HepG2 (cell line): ENCODE measurements around the gene DHX32. TPM values are rescaled to one million over a fixed set of nuclear protein-coding genes. Genes with fewer than 3 reads are reported as not detected.

Experiments
- CCAR2 ChIP-seq: fragments of 200-400 bp; formaldehyde crosslinking; optimal IDR thresholded peaks from 2 replicates; pipeline ENCODE3; 2018; ENCODE audit warnings: low read depth, mild to moderate bottlenecking, low read length, moderate library complexity
- DMTF1 ChIP-seq: sonication (generic); formaldehyde crosslinking; IDR thresholded peaks from 2 replicates; pipeline ENCODE4 v1.4.0; 2020; ENCODE audit warnings: mild to moderate bottlenecking, missing genetic modification reagents
- EED ChIP-seq: sonication (generic); formaldehyde crosslinking; IDR thresholded peaks from 2 replicates; pipeline ENCODE4 v1.5.0; 2020; ENCODE audit warnings: mild to moderate bottlenecking, missing genetic modification reagents
- EHMT2 ChIP-seq: fragments of 200-600 bp; sonication (generic); IDR thresholded peaks from 2 replicates; pipeline ENCODE4 v1.7.0; 2017; ENCODE audit warnings: antibody characterized with exemption, low read depth, low read length, borderline replicate concordance
- FOXA1 ChIP-seq, 2 experiments: fragments of 450-650 bp in 1 of 2; sonication (generic) in 1 of 2; formaldehyde crosslinking in 1 of 2; IDR thresholded peaks; 2 replicates each; pipeline versions ENCODE4 v1.4.0 to v1.6.1; 2016 to 2020; ENCODE audit warnings: missing genetic modification reagents in 1 of 2
- HDAC2 ChIP-seq: sonication (generic); formaldehyde crosslinking; IDR thresholded peaks from 2 replicates; pipeline ENCODE4 v1.4.0; 2020; ENCODE audit warnings: missing genetic modification reagents
- IRF2 ChIP-seq: IDR thresholded peaks from 2 replicates; pipeline ENCODE4 v1.6.1; 2018; ENCODE audit warnings: missing genetic modification reagents, missing compliant biosample characterization
- KLF15 ChIP-seq: sonication (generic); formaldehyde crosslinking; IDR thresholded peaks from 2 replicates; pipeline ENCODE4 v1.8.1; 2023; ENCODE audit warnings: borderline replicate concordance, mild to moderate bottlenecking, inconsistent platforms, missing genetic modification reagents, mixed read lengths
- MAF1 ChIP-seq: sonication (generic); formaldehyde crosslinking; IDR thresholded peaks from 2 replicates; pipeline ENCODE4 v1.5.0; 2020; ENCODE audit warnings: missing genetic modification reagents, borderline replicate concordance
- NR2F2 ChIP-seq: IDR thresholded peaks from 2 replicates; pipeline ENCODE4 v1.6.1; 2012; ENCODE audit warnings: low read depth, inconsistent platforms, borderline replicate concordance
- RARG ChIP-seq: sonication (generic); formaldehyde crosslinking; IDR thresholded peaks from 2 replicates; pipeline ENCODE4 v1.4.0; 2020; ENCODE audit warnings: low read depth, mild to moderate bottlenecking, missing genetic modification reagents
- SOX13 ChIP-seq, 3 experiments: fragments of 450-650 bp in 1 of 3; sonication (generic) in 1 of 3; formaldehyde crosslinking in 1 of 3; IDR thresholded peaks in 2 of 3; conservative IDR thresholded peaks in 1 of 3; 2 replicates each; pipeline versions ENCODE4 v1.5.0 to v1.6.1; 2016 to 2020; ENCODE audit warnings: antibody characterized with exemption in 1 of 3, mild to moderate bottlenecking in 1 of 3, missing compliant biosample characterization in 1 of 3, missing genetic modification reagents in 1 of 3, moderate library complexity in 1 of 3
- TFE3 ChIP-seq: IDR thresholded peaks from 2 replicates; pipeline ENCODE4 v1.6.1; 2016
- ZBTB25 ChIP-seq: IDR thresholded peaks from 2 replicates; pipeline ENCODE4 v1.6.1; 2018; ENCODE audit warnings: missing genetic modification reagents
- ZFP36 ChIP-seq: fragments of 150-350 bp; IDR thresholded peaks from 2 replicates; pipeline ENCODE4 v1.6.1; 2018; ENCODE audit warnings: borderline replicate concordance, low read length, low read depth; ENCODE audit not compliant: partially characterized antibody
- ZNF282 ChIP-seq: fragments of 450-650 bp; IDR thresholded peaks from 2 replicates; pipeline ENCODE4 v1.6.1; 2018; ENCODE audit not compliant: partially characterized antibody
- ZNF326 ChIP-seq: sonication (generic); formaldehyde crosslinking; IDR thresholded peaks from 2 replicates; pipeline ENCODE4 v1.4.0; 2020; ENCODE audit warnings: missing genetic modification reagents, borderline replicate concordance
- ZNF367 ChIP-seq: sonication (generic); formaldehyde crosslinking; IDR thresholded peaks from 2 replicates; pipeline ENCODE4 v1.4.0; 2020; ENCODE audit warnings: missing genetic modification reagents, borderline replicate concordance
- ZNF414 ChIP-seq: sonication (generic); formaldehyde crosslinking; IDR thresholded peaks from 2 replicates; pipeline ENCODE4 v1.5.0; 2020; ENCODE audit warnings: missing genetic modification reagents
- ZNF704 ChIP-seq: sonication (generic); formaldehyde crosslinking; IDR thresholded peaks from 2 replicates; pipeline ENCODE4 v1.8.1; 2023; ENCODE audit warnings: mild to moderate bottlenecking, inconsistent platforms, moderate library complexity, missing genetic modification reagents, borderline replicate concordance
- ZNF772 ChIP-seq: sonication (generic); formaldehyde crosslinking; IDR thresholded peaks from 2 replicates; pipeline ENCODE4 v1.5.0; 2020; ENCODE audit warnings: mild to moderate bottlenecking, missing genetic modification reagents
- polyA plus RNA-seq, 8 experiments: library from polyadenylated mRNA; depleted of rRNA in 3 of 8; stranded (reverse) in 7 of 8; unstranded in 1 of 8; fragments of >200 nt; fragmentation: Illumina TruSeq in 4 of 8; extraction: Trizol in 4 of 8; gene quantifications; 2 replicates each; pipeline versions ENCODE4 v1.2.1 to v1.2.3, GENCODE V29; 2011 to 2016; ENCODE audit warnings: low read depth in 4 of 8, missing spikeins in 1 of 8, mixed read lengths in 1 of 8; ENCODE audit not compliant: insufficient read depth in 1 of 8
- total RNA-seq, 5 experiments: library from RNA; depleted of rRNA; stranded (reverse); fragments of >200 nt; fragmentation: Illumina TruSeq; extraction: Trizol; gene quantifications; 2 replicates each; pipeline ENCODE4 v1.2.3, GENCODE V29; 2016; ENCODE audit warnings: low read depth in 1 of 5
- TF ChIP-seq, protein P1 (sequence below): sonication (generic); formaldehyde crosslinking; IDR thresholded peaks from 2 replicates; pipeline ENCODE4 v1.5.1; 2020; ENCODE audit warnings: missing genetic modification reagents, mild to moderate bottlenecking, borderline replicate concordance

The DHX32 gene
- total and polyA plus RNA-seq, 2 of the 13 experiments (the other 11 are each of a cell fraction or from before 2014, with no cell fraction given): 15.5 to 16.5 TPM

- TF ChIP-seq DMTF1: no peak
- TF ChIP-seq KLF15 (CRISPR knock-in tag): no peak
- no peak for TF ChIP-seq ZNF282
- TF ChIP-seq ZNF704 (CRISPR knock-in tag): no peak
- no peak for TF ChIP-seq EHMT2
- TF ChIP-seq CCAR2: no peak
- TF ChIP-seq ZNF772 (CRISPR knock-in tag): 0 out of 2 replicates have a peak, but pooled peaks have one; percentile 32
- TF ChIP-seq EED (CRISPR knock-in tag): no peak
- peak; percentile 87 for TF ChIP-seq NR2F2
- peak; percentile 55; the same call in 1 of the 2 replicates for TF ChIP-seq ZBTB25 (CRISPR knock-in tag)
- TF ChIP-seq IRF2: no peak
- peak; percentile 72; the same call in 1 of the 2 replicates for TF ChIP-seq TFE3
- TF ChIP-seq RARG (CRISPR knock-in tag): no peak
- peak; percentile 82 for TF ChIP-seq HDAC2 (CRISPR knock-in tag)
- no peak for TF ChIP-seq ZNF414 (CRISPR knock-in tag)
- TF ChIP-seq ZNF326: no peak
- TF ChIP-seq FOXA1 (IDR thresholded peaks at IDR 0.05): 0 out of 2 replicates have a peak, but pooled peaks have one; percentile 10
- TF ChIP-seq FOXA1 (CRISPR knock-in tag; IDR thresholded peaks at IDR 0.05): peak; percentile 95
- no peak for TF ChIP-seq ZFP36
- TF ChIP-seq, protein P1, sequence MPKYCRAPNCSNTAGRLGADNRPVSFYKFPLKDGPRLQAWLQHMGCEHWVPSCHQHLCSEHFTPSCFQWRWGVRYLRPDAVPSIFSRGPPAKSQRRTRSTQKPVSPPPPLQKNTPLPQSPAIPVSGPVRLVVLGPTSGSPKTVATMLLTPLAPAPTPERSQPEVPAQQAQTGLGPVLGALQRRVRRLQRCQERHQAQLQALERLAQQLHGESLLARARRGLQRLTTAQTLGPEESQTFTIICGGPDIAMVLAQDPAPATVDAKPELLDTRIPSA (CRISPR knock-in tag): no peak
- TF ChIP-seq MAF1 (CRISPR knock-in tag): no peak
- no peak for TF ChIP-seq ZNF367 (CRISPR knock-in tag)
- peak; percentile 67; the same call in 1 of the 2 replicates for TF ChIP-seq SOX13 (IDR thresholded peaks at IDR 0.05)
- TF ChIP-seq SOX13 (CRISPR knock-in tag; conservative IDR thresholded peaks at IDR 0.05 in 1 of 2, IDR thresholded peaks at IDR 0.05 in 1 of 2): peak in 1 of 2 experiments; percentile 85; a peak in 2 of 4 replicates
These were observed 30.9 kb upstream of the DHX32 start (continued) for GRCh38 chr10:125911990-125912389.
